Superior temporal gyrus (tissue), 1 donor: ENCODE measurements around the gene MOSPD3.
"Not testable (repeated sequence)": the region's sequence is repeated elsewhere in the genome, so short reads cannot be mapped to it uniquely, and the experiment has no call there.

ENCODE experiments used
- DNase-seq: peaks from one replicate; pipeline ENCODE4 v3.0.0-alpha.2; 2016; ENCODE audit errors: extremely low spot score

Gene MOSPD3

GRCh38 chr7:100611983-100612729 is at the start of gene MOSPD3:
Gene MOSPD3 (plus strand): TSS chr7:100612540. CDS start chr7:100612792, 252 bp downstream.
- peak; percentile 100 for DNase-seq

DNA sequence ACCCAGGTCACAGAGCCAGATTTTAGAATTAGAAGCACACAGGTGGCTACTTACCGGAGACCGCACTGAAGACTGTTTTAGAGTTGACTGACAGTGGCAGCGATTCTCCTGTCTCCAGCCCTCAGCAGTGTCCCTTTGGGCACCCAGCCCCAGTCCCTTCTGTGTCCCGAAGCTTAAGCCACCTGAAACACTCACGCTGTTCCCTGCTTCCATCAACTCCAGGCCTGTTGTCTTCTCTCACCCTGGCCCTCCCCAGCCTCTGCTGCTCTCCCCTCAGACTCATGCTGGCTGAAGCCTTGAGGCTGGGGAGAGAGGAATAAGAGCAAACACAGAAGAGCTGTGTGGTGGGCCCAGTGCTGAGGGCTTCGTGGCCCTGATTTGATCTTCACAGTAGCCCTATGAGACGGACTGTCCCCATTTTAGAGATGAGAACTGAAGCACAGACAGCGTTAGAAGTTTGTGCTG is 49.2 kb upstream of the MOSPD3 start:
- DNase-seq = no peak

GRCh38 chr7:100563809-100564400 is 48.4 kb upstream of the MOSPD3 start:
- DNase-seq = peak; percentile 80

DNA sequence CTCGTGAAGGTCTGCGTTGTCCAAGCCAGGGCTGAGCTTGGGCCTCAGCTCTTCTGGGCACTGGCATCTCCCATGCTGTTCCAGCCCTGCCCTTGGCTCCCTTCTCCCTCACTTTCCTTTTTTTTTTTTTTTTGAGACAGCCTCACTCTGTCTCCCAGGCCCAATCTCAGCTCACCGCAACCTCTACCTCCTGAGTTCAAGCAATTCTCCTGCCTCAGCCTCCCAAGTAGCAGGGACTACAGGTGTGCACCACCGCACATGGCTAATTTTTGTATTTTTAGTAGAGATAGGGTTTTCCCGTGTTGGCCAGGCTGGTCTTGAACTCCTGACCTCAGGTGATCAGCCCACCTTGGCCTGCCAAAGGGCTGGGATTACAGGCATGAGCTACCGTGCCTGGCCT is 47.9 kb upstream of the MOSPD3 start:
- not testable (repeated sequence) for DNase-seq

DNA sequence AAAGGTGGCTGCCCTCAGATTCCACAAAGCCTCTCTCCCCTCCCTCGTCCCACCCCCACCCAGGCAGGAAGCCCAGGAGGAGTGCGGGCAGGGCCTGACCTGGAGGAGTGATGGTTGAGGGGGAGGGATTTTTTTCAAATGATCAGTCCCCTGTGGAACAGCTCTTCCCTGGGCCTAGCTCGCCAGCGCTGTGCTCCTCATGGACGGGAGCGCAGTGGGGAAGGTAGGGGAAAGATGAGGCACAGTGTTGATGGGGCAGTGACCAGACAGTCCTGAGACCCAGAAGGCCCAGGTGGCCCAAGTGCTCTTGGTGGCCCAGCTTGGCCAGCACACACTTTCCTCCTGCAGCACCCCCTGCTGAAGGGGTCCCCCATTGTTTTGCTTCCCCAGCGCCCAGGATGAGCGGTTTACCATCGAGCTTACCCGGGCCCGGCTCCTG is 47.2 kb upstream of the MOSPD3 start:
- no peak for DNase-seq

DNA sequence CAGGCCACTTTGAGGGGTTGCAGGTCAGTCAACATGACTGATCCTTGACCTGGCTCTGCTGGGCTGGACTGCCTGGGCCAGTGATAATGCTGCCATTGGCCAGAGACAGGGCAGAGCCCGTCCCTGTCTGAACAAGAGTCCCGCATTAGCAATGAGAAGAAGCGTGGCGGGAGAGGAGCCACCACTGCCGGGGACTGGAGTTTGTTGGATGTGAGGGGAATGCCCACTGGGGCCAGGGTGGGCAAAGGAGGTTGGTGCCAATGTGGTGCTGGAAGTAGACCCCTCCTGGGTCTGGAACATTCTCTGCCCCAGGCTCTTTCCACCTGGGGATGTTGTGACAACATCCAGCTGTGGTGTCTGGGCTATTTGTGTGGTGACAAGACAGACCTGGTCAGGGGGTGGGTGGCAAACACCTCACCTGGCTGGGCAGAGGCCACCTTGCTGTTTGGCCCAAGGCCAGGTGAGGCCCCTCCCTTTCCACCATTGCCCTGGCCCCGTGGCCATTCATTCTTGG is 46.3 kb upstream of the MOSPD3 start:
- DNase-seq = no peak

DNA sequence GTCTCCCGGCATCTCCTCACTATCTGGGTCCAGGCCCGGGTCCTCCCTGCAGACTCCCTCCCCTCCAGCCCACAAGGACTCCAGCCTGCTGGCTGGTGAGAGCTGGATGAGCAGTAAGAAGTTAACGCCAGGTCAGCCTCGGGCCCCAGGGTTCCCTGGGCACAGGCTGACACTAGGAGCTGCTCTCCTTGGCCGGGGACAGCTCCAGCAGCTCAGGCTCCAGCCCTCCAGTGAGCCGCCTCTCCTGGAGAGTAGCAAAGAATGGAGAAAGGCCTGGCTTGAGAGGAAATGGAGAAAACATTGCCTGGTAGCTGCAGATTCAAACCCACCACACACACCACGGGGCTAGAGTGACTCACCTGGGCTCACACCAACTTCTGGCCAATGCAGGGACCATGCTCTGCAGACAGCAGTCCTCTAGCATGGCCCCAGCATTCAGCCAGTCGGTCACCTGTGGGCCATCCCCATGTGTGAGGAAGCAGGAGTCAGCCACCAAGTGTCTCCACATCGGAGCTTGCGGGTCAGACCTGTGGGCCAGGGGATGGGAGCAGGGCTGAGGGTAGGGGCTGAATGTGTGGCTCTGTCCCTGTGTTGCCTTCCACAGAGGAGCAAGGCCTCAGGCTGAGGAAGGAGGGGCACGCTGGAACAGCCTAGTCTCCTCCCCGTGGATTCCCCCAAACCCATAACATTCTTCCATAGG is 45.2 kb upstream of the MOSPD3 start:
- DNase-seq = no peak

DNA sequence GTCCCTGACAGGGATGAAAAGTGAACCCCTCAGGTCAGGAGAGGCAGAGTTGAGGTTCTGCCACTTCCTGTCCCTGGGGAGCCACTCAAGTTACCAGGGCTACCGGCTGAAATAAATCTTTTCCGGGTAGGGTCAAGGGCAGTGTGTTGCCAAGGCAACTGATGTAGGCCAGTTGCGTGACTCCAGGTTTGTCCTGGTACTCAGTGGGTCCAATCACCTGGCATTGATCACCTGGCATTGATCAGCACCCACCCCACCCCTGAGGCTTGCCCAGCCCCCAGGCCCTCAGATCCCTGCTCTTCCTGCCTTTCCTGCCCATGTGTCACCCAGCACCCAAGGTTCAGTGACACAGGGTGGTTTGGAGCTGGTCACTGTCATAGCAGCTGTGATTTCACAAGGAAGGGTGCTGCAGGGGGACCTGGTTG is 44.6 kb upstream of the MOSPD3 start:
- DNase-seq = no peak

DNA sequence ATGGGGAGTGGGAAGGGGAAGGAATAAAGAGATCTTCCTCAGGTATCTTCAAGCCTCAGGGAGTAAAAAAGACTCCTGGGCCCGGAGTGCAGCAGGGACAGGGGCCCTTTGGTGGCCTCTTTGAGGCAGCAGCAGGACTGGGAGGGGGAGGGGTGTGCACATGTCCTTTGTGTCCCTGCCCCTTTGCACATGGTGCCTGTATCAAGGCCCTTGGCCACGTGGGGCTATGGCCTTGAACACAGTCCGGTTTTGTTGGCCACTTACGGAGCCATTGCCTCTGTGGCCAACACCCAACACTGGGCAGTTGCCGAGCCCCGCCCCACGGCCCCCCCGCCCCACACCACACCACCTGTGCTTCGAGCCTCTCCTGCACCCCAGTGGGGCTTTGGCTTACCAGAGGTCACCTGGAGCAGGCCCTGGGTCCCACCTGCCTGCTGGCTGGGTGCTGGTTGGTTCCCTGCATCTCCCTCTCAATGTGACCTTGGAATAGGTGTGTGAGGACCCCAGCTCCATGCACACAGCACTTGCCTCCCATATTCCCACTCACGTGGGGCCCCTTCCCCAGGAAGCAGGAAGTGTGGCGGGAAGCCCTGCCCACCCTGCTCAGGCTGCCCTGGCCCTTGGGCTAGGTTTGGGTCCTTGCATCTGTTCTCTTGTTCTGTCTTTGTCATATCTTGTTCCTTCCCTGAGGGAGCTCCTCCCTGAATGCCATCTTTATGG is 44.0 kb upstream of the MOSPD3 start:
- no peak for DNase-seq

GRCh38 chr7:100568896-100569844 is 43.2 kb upstream of the MOSPD3 start:
- DNase-seq = peak; percentile 36

DNA sequence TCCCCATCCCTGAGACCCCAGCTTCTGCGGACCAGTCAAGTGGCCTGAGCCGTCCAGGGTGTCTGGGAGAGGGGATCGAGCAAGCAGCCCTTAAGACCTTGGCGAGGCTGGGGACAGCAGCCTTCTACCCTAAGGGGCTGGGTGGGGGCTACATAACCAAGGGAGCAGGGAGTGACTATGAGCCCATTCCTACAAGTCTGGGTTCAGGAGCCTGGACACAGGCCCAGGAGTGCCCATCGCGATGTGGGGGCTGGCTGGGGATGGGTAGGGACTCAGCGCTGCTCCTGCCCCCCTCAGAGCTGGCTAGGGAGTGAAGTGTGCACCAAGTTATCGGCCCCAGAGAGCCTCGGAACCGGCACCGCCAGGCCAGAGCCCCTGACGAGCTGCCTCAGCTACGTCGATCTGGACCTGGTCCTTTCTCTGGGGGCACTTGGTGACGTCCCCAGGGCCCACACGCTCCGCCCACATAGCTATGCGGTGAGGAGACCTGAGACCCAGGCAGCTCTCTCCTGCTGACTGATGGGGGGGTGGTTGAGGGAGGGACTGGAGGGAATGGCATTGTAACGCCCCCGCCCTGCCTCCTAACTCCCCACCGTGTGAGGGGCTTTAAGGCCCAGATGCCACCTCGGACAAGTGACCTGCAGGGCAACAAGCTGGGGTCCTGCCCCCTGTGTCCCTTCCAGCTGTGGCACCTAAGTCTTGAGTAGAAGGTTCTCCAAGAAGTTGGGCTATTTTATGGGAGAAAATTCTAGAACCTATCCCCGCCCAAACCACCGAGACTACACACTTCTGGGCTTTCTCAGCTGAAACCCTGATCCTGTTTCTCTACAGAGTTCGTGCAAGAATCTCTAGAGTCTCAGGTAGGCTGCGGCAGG is 41.1 kb upstream of the MOSPD3 start:
- no peak for DNase-seq

GRCh38 chr7:100571829-100572116 is 40.6 kb upstream of the MOSPD3 start:
- no peak for DNase-seq

GRCh38 chr7:100572281-100572948 is 39.9 kb upstream of the MOSPD3 start:
- DNase-seq = no peak

DNA sequence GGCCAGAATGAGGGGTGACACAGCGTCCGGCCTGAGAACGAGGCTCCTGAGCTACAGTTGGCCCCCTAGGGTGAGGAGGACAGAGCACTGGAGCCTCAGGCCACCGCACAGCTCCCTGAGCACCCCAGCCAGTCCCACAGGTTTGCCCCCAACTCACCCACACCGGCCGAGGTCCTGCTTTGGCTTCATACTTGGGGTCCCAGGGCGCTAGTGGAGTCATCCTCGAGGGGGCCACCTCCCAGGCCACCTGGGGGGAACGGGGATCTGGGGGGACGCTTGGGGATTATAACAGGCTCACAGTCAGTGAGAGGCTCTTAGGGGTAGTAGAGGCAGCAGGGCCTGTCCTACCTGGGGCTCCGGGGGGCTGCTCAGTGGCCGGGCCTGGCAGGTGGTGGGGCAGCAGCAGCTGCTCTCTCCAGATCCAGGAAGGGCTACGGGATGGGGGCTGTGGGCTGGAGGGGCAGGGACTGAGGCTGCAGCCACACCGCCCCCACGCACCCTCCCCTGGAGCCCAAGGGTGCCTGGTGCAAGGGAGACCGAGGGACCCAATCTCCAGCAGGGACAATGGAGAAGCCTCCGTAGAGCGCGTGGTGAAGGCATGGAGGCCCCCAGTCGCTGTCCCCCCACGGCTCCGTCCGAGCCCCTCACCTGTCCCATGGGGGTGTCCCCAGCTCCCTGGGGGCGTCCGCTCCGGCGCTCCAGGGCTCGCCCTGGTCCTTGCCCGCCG is 39.2 kb upstream of the MOSPD3 start:
- DNase-seq = no peak

DNA sequence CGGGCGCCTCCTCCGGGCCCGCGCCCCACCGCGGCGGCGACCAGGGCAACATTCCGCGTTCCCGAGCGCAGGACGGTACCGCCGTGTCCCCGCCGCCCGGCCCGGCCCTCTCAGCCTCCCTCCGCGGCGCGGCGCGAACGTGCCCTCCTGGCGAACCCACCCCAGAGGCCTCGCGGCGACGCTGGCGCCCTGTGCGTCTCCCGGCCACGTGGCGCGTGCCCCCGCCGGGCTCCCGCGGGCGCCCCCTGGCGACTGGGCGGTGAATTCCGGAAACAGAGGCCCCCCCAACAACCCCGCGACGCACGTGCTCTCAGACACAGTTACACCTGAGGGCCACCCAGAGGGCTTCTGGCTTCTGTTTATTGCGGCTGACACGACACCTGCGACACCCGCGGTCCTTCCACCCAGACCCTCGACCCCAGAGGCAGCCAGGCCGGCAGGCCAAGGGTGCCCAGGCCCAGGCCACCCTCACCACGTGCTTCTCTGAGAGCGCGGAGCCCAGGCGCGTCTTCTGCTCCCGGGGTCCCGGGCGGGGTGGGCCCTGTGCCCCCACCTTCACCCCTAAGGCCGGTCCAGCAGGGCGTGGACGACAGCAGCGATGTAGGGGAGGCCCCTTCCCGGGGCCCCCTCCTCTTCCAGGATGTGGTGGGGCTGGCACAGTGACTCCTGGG is 38.5 kb upstream of the MOSPD3 start, which contains the start of gene SAP25:
Gene SAP25 (minus strand): TSS at position 210 of the 671 bp plus-strand sequence. CDS start 158 bp downstream, at position 52.
- no peak for DNase-seq

DNA sequence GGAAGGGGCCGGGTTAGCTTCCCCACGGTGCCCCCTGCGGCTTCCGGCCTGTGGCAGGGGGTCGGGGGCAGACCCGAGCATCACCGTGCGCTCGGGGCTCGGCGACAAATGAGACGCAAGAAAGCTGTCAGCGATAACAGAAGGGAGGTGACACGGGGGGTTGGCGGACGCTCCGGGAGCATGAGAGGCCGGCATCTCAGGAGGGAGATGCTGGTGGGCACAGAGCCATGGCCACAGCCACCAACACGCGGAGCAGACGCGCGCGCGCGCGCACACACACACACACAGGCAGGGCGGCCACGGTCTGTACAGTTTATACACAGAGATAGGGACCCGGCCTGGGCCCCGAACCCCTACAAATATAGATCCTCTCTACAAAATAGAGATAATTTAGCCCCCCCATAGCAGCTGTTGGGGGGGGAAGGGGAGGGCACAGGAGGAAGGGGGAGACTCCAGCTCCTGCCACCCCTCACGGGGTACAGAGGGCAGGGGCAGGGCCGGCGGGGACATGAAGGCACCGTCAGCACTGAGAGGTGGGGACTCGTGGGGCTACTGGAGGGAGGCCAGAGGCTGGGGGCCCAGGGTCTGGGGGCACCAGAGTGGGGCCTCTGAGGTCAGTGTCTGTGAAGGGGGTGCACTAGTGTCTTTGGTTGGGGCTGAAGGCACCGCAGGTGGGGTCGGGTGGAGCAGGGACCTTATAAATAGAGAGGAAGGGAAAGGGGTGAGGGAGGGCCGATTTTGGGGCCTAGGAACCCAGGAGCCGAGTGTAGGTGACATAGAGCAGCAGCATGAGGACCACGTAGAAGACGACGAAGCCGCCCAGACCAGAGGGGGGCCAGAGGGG is 37.8 kb upstream of the MOSPD3 start:
- no peak for DNase-seq

DNA sequence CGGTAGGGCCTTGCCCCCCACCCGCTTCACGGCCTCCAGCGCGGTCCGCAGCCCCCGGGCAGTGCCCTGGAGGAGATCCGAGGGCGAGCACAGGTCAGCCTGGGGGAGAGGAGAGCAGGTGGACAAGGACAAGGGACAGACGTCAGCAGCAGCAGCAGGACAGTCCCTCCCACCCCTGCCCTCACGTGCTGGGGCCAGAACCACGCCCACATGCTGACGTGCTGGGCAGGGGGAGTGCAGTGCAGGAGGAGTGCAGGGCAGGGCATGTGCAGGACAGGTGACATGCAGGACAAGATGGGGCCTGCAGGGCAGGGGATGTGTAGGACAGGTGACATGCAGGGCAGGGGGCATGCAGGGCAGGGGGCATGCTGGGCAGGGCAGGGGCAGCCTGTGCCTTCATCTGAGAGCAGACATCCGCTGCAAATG is 37.1 kb upstream of the MOSPD3 start:
- DNase-seq = no peak
